HepG2 (cell line): ENCODE results near the gene GPC4. TPM values are rescaled to one million over a fixed set of nuclear protein-coding genes. Genes with fewer than 3 reads are reported as not detected.

Source experiments
- ATAC-seq: fragments of 200-7000 bp; cut with Tn5 transposase; 3 replicates; pipeline ENCODE4 v1.9.1; 2020; ENCODE audit warnings: mild to moderate bottlenecking, moderate library complexity
- BruUV-seq: library from RNA; stranded (reverse); fragments of 400-500 nt; replicated peaks from 2 replicates; lab custom pipeline; 2021; lab: Mats Ljungman, UMichigan
- CTCF ChIA-PET: fragments of 300-600 bp; formaldehyde crosslinking; extraction: SDS; loops from one replicate; lab custom pipeline; 2021; ENCODE audit warnings: low total read pairs, inconsistent platforms, low intra/inter-chr PET ratio; lab: Yijun Ruan, JAX
- POLR2A ChIA-PET: fragments of 350-600 bp; sonication (Branson Sonifier 250); formaldehyde crosslinking; loops from one replicate; lab custom pipeline; 2020; ENCODE audit warnings: antibody characterized with exemption, inconsistent platforms; lab: Yijun Ruan, JAX
- DNase-seq: peaks from one replicate; pipeline ENCODE4 v3.0.0-alpha.2; 2015; ENCODE audit warnings: low spot score
- FAIRE-seq: peaks from 3 replicates; lab custom pipeline; 2011; peaks lifted over from hg19 to GRCh38; lab: Jason Lieb, UNC
- H2AFZ ChIP-seq: one replicate; pipeline ENCODE4 v1.6.1; 2011; ENCODE audit warnings: low read length, inconsistent platforms
- H3K27ac ChIP-seq: fragments of 300-600 bp; 3 replicates; pipeline ENCODE4 v1.8.0; 2011; ENCODE audit warnings: mixed run types, mild to moderate bottlenecking, mixed read lengths, low read length, inconsistent platforms; ENCODE audit not compliant: insufficient read depth; ENCODE audit errors: extremely low read length
- H3K27me3 ChIP-seq, 2 experiments: fragments of 200-600 bp in 1 of 2; 2 replicates in 1 of 2; 3 replicates in 1 of 2; pipeline versions ENCODE4 v1.6.0 to v1.8.0; 2011; ENCODE audit warnings: low read length in 2 of 2, mild to moderate bottlenecking in 2 of 2, moderate library complexity in 2 of 2, inconsistent platforms in 1 of 2; ENCODE audit not compliant: insufficient read depth in 2 of 2, control insufficient read depth in 1 of 2
- H3K36me3 ChIP-seq, 2 experiments: fragments of 200-600 bp in 1 of 2; replicated peaks in 1 of 2; 2 replicates in 1 of 2; 3 replicates in 1 of 2; pipeline versions ENCODE4 v1.5.1 to v1.8.0; 2011; ENCODE audit warnings: low read length in 2 of 2, inconsistent platforms in 1 of 2; ENCODE audit not compliant: insufficient read depth in 2 of 2, control insufficient read depth in 1 of 2
- H3K4me1 ChIP-seq: 2 replicates; pipeline ENCODE4 v1.5.1; 2012; ENCODE audit warnings: low read length, inconsistent platforms; ENCODE audit not compliant: insufficient read depth
- H3K4me2 ChIP-seq: 2 replicates; pipeline ENCODE4 v1.6.0; 2011; ENCODE audit warnings: low read depth, low read length, inconsistent platforms
- H3K4me3 ChIP-seq, 3 experiments: fragments of 200-600 bp in 1 of 3; sonication (generic), shearing (Covaris generic) in 1 of 3; replicated peaks in 1 of 3; 2 replicates each; pipeline ENCODE4 v1.5.1; 2011 to 2016; ENCODE audit warnings: low read length in 3 of 3, inconsistent platforms in 2 of 3, low read depth in 2 of 3, mild to moderate bottlenecking in 2 of 3, control low read depth in 1 of 3, mixed read lengths in 1 of 3; ENCODE audit not compliant: insufficient read depth in 1 of 3
- H3K79me2 ChIP-seq: one replicate; pipeline ENCODE4 v1.6.1; 2011; ENCODE audit warnings: low read length, inconsistent platforms; ENCODE audit not compliant: insufficient read depth
- H3K9ac ChIP-seq: 2 replicates; pipeline ENCODE4 v1.6.0; 2011; ENCODE audit warnings: mild to moderate bottlenecking, low read depth, low read length, inconsistent platforms; ENCODE audit not compliant: insufficient read depth
- H3K9me3 ChIP-seq: 2 replicates; pipeline ENCODE4 v1.5.1; 2012; ENCODE audit warnings: mild to moderate bottlenecking, low read length
- H4K20me1 ChIP-seq: 2 replicates; pipeline ENCODE4 v1.6.0; 2011; ENCODE audit warnings: inconsistent platforms, mild to moderate bottlenecking, low read length, moderate library complexity; ENCODE audit not compliant: insufficient read depth
- FOXP1 ChIP-seq, 2 experiments: fragments of 450-650 bp in 1 of 2; IDR thresholded peaks; 2 replicates each; pipeline ENCODE4 v1.6.1; 2017 to 2018; ENCODE audit warnings: antibody characterized with exemption in 1 of 2
- HCFC1 ChIP-seq: fragments of 150-350 bp; IDR thresholded peaks from 2 replicates; pipeline ENCODE4 v1.6.1; 2014; ENCODE audit warnings: low read depth, low read length
- SMAD1 ChIP-seq: sonication (generic); formaldehyde crosslinking; IDR thresholded peaks from 2 replicates; pipeline ENCODE4 v1.4.0; 2020; ENCODE audit warnings: missing genetic modification reagents, low read depth, mild to moderate bottlenecking, borderline replicate concordance
- SMAD3 ChIP-seq: sonication (generic); formaldehyde crosslinking; IDR thresholded peaks from 2 replicates; pipeline ENCODE4 v1.4.0; 2020; ENCODE audit warnings: missing genetic modification reagents
- ZFP82 ChIP-seq: sonication (generic); formaldehyde crosslinking; IDR thresholded peaks from 2 replicates; pipeline ENCODE4 v1.5.1; 2020; ENCODE audit warnings: mild to moderate bottlenecking, missing genetic modification reagents, borderline replicate concordance
- ZNF720 ChIP-seq: sonication (generic); formaldehyde crosslinking; IDR thresholded peaks from 2 replicates; pipeline ENCODE4 v1.4.0; 2020; ENCODE audit warnings: missing genetic modification reagents
- ZNF83 ChIP-seq: sonication (generic); formaldehyde crosslinking; IDR thresholded peaks from 2 replicates; pipeline ENCODE4 v1.4.0; 2020; ENCODE audit warnings: missing genetic modification reagents, mild to moderate bottlenecking, borderline replicate concordance
- ZSCAN22 ChIP-seq: sonication (generic); formaldehyde crosslinking; IDR thresholded peaks from 2 replicates; pipeline ENCODE4 v1.4.0; 2020; ENCODE audit warnings: mild to moderate bottlenecking, missing genetic modification reagents
- WGBS: methylation state at CpG from one replicate; pipeline ENCODE4 v1.1.6; 2017; ENCODE audit warnings: low lambda C conversion rate; 5-methylcytosine and 5-hydroxymethylcytosine counted together
- in situ Hi-C: cut with HindIII; loops from 2 replicates; pipeline ENCODE4 v1.10.0; 2017; ENCODE audit warnings: low pct_unique_long_range_greater_than_20kb; ENCODE audit not compliant: extremely low pct_ligation_motif_present
- intact Hi-C: fragments of 100-400 bp; cut with micrococcal nuclease; formaldehyde crosslinking; loops from one replicate; pipeline ENCODE4 v1.10.0; 2022; ENCODE audit not compliant: unreplicated experiment
- polyA plus RNA-seq, 8 experiments: library from polyadenylated mRNA; depleted of rRNA in 3 of 8; stranded (reverse) in 7 of 8; unstranded in 1 of 8; fragments of >200 nt; fragmentation: Illumina TruSeq in 4 of 8; extraction: Trizol in 4 of 8; gene quantifications; 2 replicates each; pipeline versions ENCODE4 v1.2.1 to v1.2.3, GENCODE V29; 2011 to 2016; ENCODE audit warnings: low read depth in 4 of 8, missing spikeins in 1 of 8, mixed read lengths in 1 of 8; ENCODE audit not compliant: insufficient read depth in 1 of 8
- total RNA-seq, 5 experiments: library from RNA; depleted of rRNA; stranded (reverse); fragments of >200 nt; fragmentation: Illumina TruSeq; extraction: Trizol; gene quantifications; 2 replicates each; pipeline ENCODE4 v1.2.3, GENCODE V29; 2016; ENCODE audit warnings: low read depth in 1 of 5
- TF ChIP-seq, protein P1 (sequence below): sonication (generic); formaldehyde crosslinking; IDR thresholded peaks from 2 replicates; pipeline ENCODE4 v1.4.0; 2020; ENCODE audit warnings: missing genetic modification reagents

The GPC4 gene
- total and polyA plus RNA-seq, 2 of the 13 experiments (the other 11 are each of a cell fraction or from before 2014, with no cell fraction given) = 0.29 to 0.38 TPM

- TF ChIP-seq, protein P1, sequence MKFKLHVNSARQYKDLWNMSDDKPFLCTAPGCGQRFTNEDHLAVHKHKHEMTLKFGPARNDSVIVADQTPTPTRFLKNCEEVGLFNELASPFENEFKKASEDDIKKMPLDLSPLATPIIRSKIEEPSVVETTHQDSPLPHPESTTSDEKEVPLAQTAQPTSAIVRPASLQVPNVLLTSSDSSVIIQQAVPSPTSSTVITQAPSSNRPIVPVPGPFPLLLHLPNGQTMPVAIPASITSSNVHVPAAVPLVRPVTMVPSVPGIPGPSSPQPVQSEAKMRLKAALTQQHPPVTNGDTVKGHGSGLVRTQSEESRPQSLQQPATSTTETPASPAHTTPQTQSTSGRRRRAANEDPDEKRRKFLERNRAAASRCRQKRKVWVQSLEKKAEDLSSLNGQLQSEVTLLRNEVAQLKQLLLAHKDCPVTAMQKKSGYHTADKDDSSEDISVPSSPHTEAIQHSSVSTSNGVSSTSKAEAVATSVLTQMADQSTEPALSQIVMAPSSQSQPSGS (CRISPR knock-in tag) = no peak
- no peak for TF ChIP-seq ZFP82
- TF ChIP-seq FOXP1 (IDR thresholded peaks at IDR 0.05) = no peak
- no peak for TF ChIP-seq FOXP1 (CRISPR knock-in tag; IDR thresholded peaks at IDR 0.05)
- no peak for TF ChIP-seq ZNF720 (CRISPR knock-in tag)
- no peak for TF ChIP-seq ZNF83 (CRISPR knock-in tag)
- no peak for TF ChIP-seq SMAD3 (CRISPR knock-in tag)
- TF ChIP-seq SMAD1 (CRISPR knock-in tag) = no peak
- TF ChIP-seq HCFC1 = no peak
Measured at GRCh38 chrX:133413218-133413925, 1.9 kb downstream of the GPC4 start (continued).

DNA sequence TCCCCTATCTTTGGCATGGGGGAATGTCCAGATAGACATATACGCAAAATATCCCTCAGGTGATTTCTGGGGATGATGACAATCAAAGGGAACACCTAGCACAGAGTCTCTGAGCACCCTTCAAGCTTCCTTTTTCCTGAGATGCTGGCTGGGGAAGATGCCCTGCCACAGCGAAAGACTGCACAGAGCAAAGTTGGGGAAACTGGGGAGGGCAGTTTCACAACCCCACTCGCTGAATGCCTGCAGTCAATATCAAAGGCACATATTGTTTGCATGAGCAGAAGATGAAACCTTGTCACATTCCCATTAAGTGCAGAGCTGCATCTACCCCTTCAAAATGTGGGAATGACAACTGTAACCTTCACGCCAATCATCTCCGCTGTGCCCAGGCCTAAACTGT lies 2.6 kb downstream of the GPC4 start:
- H2AFZ ChIP-seq = no peak overlapping the region
- no peaks in the 10 kb centered on the region for H3K36me3 ChIP-seq
- POLR2A ChIA-PET = no interaction called here
- CTCF ChIA-PET = no interaction called here
- no peak overlapping the region for H3K4me2 ChIP-seq
- H3K4me3 ChIP-seq = no peak overlapping the region
- no peaks in the 10 kb centered on the region for H3K4me1 ChIP-seq
- TF ChIP-seq ZSCAN22 (CRISPR knock-in tag) = no peak
- TF ChIP-seq, all 625 proteins: peak for 0
- no peak overlapping the region for H3K27ac ChIP-seq
- BruUV-seq = no TSS peak
- H4K20me1 ChIP-seq = no peaks in the 10 kb centered on the region
- intact Hi-C loops (no loop called here), in situ Hi-C loops (no loop called here)
- no peak for ATAC-seq
- no peaks in the 10 kb centered on the region for H3K9me3 ChIP-seq
- no peaks in the 10 kb centered on the region for H3K79me2 ChIP-seq
- no peak for FAIRE-seq
- 0% methylated on average over 3 of the region's 5 CpGs for WGBS
- H3K9ac ChIP-seq = no peak overlapping the region
- DNase-seq = no peak
- peaks cover 2 to 16% of the 10 kb centered on the region in 2 experiments; a peak in 2 of 5 replicates for H3K27me3 ChIP-seq
